Measurements from ENCODE around the gene FRRS1. TPM values are rescaled to one million over a fixed set of nuclear protein-coding genes. Genes with fewer than 3 reads are reported as not detected.

FRRS1 gene
- total and polyA plus RNA-seq, 10 of the 15 experiments (the other 5 are each of a cell fraction or from before 2014, with no cell fraction given), result 0.13 to 18.9 (median 8.0) TPM

GRCh38 chr1:99754697-99755096 lies 11.7 kb downstream of the FRRS1 start:
- H3K4me3 ChIP-seq, result no peak overlapping the region
- BruUV-seq (replicated peaks), result no TSS peak
- H3K79me2 ChIP-seq (ENCODE audit: control insufficient read depth, insufficient read depth, low read length), result peaks cover 61% of the 10 kb centered on the region
- no peak overlapping the region for H2AFZ ChIP-seq (ENCODE audit: control insufficient read depth, low read depth, low read length)
- RAD21 ChIA-PET (ENCODE audit: unreplicated experiment), result interaction anchor here (1.6 to 1.9 kb wide), 2 partner anchors 29 to 32 kb away, joined by 5 to 8 read pairs; no protein-coding TSS in a partner anchor
- in situ Hi-C loops (cut with MboI), result loop anchor here (25.0 kb wide), 2 partner anchors 1633 to 1842 kb away; partner anchors contain the start of gene DPYD
- H4K20me1 ChIP-seq (ENCODE audit: control insufficient read depth, insufficient read depth), result no peaks in the 10 kb centered on the region
- no peak overlapping the region for H3K4me2 ChIP-seq (ENCODE audit: control insufficient read depth, insufficient read depth)
- no peak overlapping the region for H3K27ac ChIP-seq (ENCODE audit: control insufficient read depth, insufficient read depth)
- ATAC-seq, result no peak
- H3K4me1 ChIP-seq (ENCODE audit: control insufficient read depth, insufficient read depth, low read length), result peaks cover 43% of the 10 kb centered on the region
- no peak for TF ChIP-seq EP300 (IDR thresholded peaks at IDR 0.05; ENCODE audit: borderline replicate concordance in 1 of 2, control insufficient read depth in 1 of 2, low read depth in 2 of 2, low read length in 2 of 2)
- no peak for TF ChIP-seq SMAD5 (IDR thresholded peaks at IDR 0.05; ENCODE audit: low read depth)
- TF ChIP-seq BCLAF1 (IDR thresholded peaks at IDR 0.05), result no peak
- no peak for TF ChIP-seq POLR2AphosphoS2 (IDR thresholded peaks at IDR 0.05; ENCODE audit: low read depth, low read length)
- TF ChIP-seq ZNF274 (IDR thresholded peaks at IDR 0.05; ENCODE audit: insufficient read depth, insufficient read length), result no peak
- no peak for TF ChIP-seq RELB (IDR thresholded peaks at IDR 0.05; ENCODE audit: low read depth)
- no peak for TF ChIP-seq JUND (IDR thresholded peaks at IDR 0.05; ENCODE audit: low read depth, low read length)
- TF ChIP-seq ELK1 (IDR thresholded peaks at IDR 0.05; ENCODE audit: low read depth, low read length), result no peak
- no peak for TF ChIP-seq NRF1 (conservative IDR thresholded peaks at IDR 0.05; ENCODE audit: low read depth, low read length)
- no peak for TF ChIP-seq HDAC6 (IDR thresholded peaks at IDR 0.05; ENCODE audit: unreplicated experiment)
- TF ChIP-seq SMAD1 (IDR thresholded peaks at IDR 0.05; ENCODE audit: low read depth, partially characterized antibody), result no peak
- no peak for TF ChIP-seq RELA (IDR thresholded peaks at IDR 0.05; ENCODE audit: borderline replicate concordance, partially characterized antibody)
- no peak for FAIRE-seq
- DNase-seq (ENCODE audit: low read depth, low spot score), result no peak
- H3K9me3 ChIP-seq (replicated peaks; ENCODE audit: control insufficient read depth, insufficient read depth, low read length), result peaks cover 4% of the 10 kb centered on the region; the same call in 2 of the 3 replicates
- SMC1A ChIA-PET (ENCODE audit: uncharacterized antibody, unreplicated experiment), result interaction anchor here (0.8 to 8.1 kb wide), 3 partner anchors 13 to 33 kb away, joined by 3 to 99 read pairs (median 4); partner anchors contain the start of gene FRRS1
- 88% methylated on average over 5 of the region's 5 CpGs for WGBS (ENCODE audit: insufficient coverage, insufficient replicate concordance, low lambda C conversion rate, missing lambda C conversion rate)
- intact Hi-C loops (cut with micrococcal nuclease; ENCODE audit: unreplicated experiment), result no loop called here
- no peaks in the 10 kb centered on the region for H3K27me3 ChIP-seq (replicated peaks in 1 of 2; ENCODE audit: control insufficient read depth in 2 of 2, insufficient read depth in 2 of 2, low read length in 1 of 2)
- POLR2A ChIA-PET, result interaction anchor here (1.5 kb wide), 1 partner anchor 22 kb away, joined by 4 read pairs; no protein-coding TSS in a partner anchor
- H3K36me3 ChIP-seq (ENCODE audit: control insufficient read depth in 2 of 2, insufficient read depth in 2 of 2, low read length in 1 of 2), result no peaks in the 10 kb centered on the region; a peak in 1 of 4 replicates
- no peak overlapping the region for H3K9ac ChIP-seq (ENCODE audit: control insufficient read depth, insufficient read depth, low read length)
- CTCF ChIA-PET, result interaction anchor here (1.1 to 4.7 kb wide), 3 partner anchors 8 to 14 kb away, joined by 3 to 40 read pairs (median 8); partner anchors contain the start of gene FRRS1
